HepG2 (cell line): ENCODE results near the gene AMPD2. TPM values are rescaled to one million over a fixed set of nuclear protein-coding genes. Genes with fewer than 3 reads are reported as not detected.

Source experiments
- ERF ChIP-seq: IDR thresholded peaks from 2 replicates; pipeline ENCODE4 v1.6.1; 2018; ENCODE audit warnings: missing biosample characterization, missing genetic modification reagents
- ETS1 ChIP-seq: sonication (generic); formaldehyde crosslinking; IDR thresholded peaks from 2 replicates; pipeline ENCODE4 v1.4.0; 2020; ENCODE audit warnings: missing genetic modification reagents
- FOXP1 ChIP-seq, 2 experiments: fragments of 450-650 bp in 1 of 2; IDR thresholded peaks; 2 replicates each; pipeline ENCODE4 v1.6.1; 2017 to 2018; ENCODE audit warnings: antibody characterized with exemption in 1 of 2
- GATAD1 ChIP-seq: IDR thresholded peaks from 2 replicates; pipeline ENCODE4 v1.6.1; 2016; ENCODE audit warnings: missing genetic modification reagents, missing compliant biosample characterization
- NFAT5 ChIP-seq: sonication (generic); formaldehyde crosslinking; IDR thresholded peaks from 2 replicates; pipeline ENCODE4 v1.4.0; 2020; ENCODE audit warnings: missing genetic modification reagents
- SPEN ChIP-seq: sonication (generic); formaldehyde crosslinking; IDR thresholded peaks from 2 replicates; pipeline ENCODE4 v1.5.1; 2020; ENCODE audit warnings: low read depth, mild to moderate bottlenecking, missing genetic modification reagents
- SRSF1 ChIP-seq: fragments of 200-400 bp; formaldehyde crosslinking; optimal IDR thresholded peaks from 2 replicates; pipeline ENCODE3; 2017; ENCODE audit warnings: mild to moderate bottlenecking, low read depth, low read length, moderate library complexity
- ZNF253 ChIP-seq: sonication (generic); formaldehyde crosslinking; IDR thresholded peaks from 2 replicates; pipeline ENCODE4 v1.8.0; 2022; ENCODE audit warnings: mild to moderate bottlenecking, missing genetic modification reagents, borderline replicate concordance
- ZNF33A ChIP-seq: sonication (generic); formaldehyde crosslinking; IDR thresholded peaks from 2 replicates; pipeline ENCODE4 v1.5.1; 2020; ENCODE audit warnings: missing genetic modification reagents, mild to moderate bottlenecking, moderate library complexity, borderline replicate concordance
- polyA plus RNA-seq, 8 experiments: library from polyadenylated mRNA; depleted of rRNA in 3 of 8; stranded (reverse) in 7 of 8; unstranded in 1 of 8; fragments of >200 nt; fragmentation: Illumina TruSeq in 4 of 8; extraction: Trizol in 4 of 8; gene quantifications; 2 replicates each; pipeline versions ENCODE4 v1.2.1 to v1.2.3, GENCODE V29; 2011 to 2016; ENCODE audit warnings: low read depth in 4 of 8, missing spikeins in 1 of 8, mixed read lengths in 1 of 8; ENCODE audit not compliant: insufficient read depth in 1 of 8
- total RNA-seq, 5 experiments: library from RNA; depleted of rRNA; stranded (reverse); fragments of >200 nt; fragmentation: Illumina TruSeq; extraction: Trizol; gene quantifications; 2 replicates each; pipeline ENCODE4 v1.2.3, GENCODE V29; 2016; ENCODE audit warnings: low read depth in 1 of 5
- TF ChIP-seq, protein P1 (sequence below): sonication (generic); formaldehyde crosslinking; IDR thresholded peaks from 2 replicates; pipeline ENCODE4 v1.4.0; 2020; ENCODE audit warnings: missing genetic modification reagents, borderline replicate concordance
- TF ChIP-seq, protein P2 (sequence below): sonication (generic); formaldehyde crosslinking; IDR thresholded peaks from 2 replicates; pipeline ENCODE4 v1.5.0; 2020; ENCODE audit warnings: mild to moderate bottlenecking, missing genetic modification reagents, borderline replicate concordance

Gene AMPD2
- total and polyA plus RNA-seq, 2 of the 13 experiments (the other 11 are each of a cell fraction or from before 2014, with no cell fraction given), result 62.3 to 82.0 TPM

GRCh38 chr1:109619576-109620400 lies at the start of gene AMPD2, which contains the start of gene GNAT2 (continued):
- TF ChIP-seq, protein P1, sequence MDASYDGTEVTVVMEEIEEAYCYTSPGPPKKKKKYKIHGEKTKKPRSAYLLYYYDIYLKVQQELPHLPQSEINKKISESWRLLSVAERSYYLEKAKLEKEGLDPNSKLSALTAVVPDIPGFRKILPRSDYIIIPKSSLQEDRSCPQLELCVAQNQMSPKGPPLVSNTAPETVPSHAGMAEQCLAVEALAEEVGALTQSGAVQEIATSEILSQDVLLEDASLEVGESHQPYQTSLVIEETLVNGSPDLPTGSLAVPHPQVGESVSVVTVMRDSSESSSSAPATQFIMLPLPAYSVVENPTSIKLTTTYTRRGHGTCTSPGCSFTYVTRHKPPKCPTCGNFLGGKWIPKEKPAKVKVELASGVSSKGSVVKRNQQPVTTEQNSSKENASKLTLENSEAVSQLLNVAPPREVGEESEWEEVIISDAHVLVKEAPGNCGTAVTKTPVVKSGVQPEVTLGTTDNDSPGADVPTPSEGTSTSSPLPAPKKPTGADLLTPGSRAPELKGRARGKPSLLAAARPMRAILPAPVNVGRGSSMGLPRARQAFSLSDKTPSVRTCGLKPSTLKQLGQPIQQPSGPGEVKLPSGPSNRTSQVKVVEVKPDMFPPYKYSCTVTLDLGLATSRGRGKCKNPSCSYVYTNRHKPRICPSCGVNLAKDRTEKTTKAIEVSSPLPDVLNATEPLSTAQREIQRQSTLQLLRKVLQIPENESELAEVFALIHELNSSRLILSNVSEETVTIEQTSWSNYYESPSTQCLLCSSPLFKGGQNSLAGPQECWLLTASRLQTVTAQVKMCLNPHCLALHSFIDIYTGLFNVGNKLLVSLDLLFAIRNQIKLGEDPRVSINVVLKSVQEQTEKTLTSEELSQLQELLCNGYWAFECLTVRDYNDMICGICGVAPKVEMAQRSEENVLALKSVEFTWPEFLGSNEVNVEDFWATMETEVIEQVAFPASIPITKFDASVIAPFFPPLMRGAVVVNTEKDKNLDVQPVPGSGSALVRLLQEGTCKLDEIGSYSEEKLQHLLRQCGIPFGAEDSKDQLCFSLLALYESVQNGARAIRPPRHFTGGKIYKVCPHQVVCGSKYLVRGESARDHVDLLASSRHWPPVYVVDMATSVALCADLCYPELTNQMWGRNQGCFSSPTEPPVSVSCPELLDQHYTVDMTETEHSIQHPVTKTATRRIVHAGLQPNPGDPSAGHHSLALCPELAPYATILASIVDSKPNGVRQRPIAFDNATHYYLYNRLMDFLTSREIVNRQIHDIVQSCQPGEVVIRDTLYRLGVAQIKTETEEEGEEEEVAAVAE (CRISPR knock-in tag), result no peak
- TF ChIP-seq ERF (CRISPR knock-in tag), result peak; percentile 21
- TF ChIP-seq, protein P2, sequence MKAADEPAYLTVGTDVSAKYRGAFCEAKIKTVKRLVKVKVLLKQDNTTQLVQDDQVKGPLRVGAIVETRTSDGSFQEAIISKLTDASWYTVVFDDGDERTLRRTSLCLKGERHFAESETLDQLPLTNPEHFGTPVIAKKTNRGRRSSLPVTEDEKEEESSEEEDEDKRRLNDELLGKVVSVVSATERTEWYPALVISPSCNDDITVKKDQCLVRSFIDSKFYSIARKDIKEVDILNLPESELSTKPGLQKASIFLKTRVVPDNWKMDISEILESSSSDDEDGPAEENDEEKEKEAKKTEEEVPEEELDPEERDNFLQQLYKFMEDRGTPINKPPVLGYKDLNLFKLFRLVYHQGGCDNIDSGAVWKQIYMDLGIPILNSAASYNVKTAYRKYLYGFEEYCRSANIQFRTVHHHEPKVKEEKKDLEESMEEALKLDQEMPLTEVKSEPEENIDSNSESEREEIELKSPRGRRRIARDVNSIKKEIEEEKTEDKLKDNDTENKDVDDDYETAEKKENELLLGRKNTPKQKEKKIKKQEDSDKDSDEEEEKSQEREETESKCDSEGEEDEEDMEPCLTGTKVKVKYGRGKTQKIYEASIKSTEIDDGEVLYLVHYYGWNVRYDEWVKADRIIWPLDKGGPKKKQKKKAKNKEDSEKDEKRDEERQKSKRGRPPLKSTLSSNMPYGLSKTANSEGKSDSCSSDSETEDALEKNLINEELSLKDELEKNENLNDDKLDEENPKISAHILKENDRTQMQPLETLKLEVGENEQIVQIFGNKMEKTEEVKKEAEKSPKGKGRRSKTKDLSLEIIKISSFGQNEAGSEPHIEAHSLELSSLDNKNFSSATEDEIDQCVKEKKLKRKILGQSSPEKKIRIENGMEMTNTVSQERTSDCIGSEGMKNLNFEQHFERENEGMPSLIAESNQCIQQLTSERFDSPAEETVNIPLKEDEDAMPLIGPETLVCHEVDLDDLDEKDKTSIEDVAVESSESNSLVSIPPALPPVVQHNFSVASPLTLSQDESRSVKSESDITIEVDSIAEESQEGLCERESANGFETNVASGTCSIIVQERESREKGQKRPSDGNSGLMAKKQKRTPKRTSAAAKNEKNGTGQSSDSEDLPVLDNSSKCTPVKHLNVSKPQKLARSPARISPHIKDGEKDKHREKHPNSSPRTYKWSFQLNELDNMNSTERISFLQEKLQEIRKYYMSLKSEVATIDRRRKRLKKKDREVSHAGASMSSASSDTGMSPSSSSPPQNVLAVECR, result peak; percentile 87
- TF ChIP-seq ZNF253 (CRISPR knock-in tag), result no peak
- TF ChIP-seq GATAD1 (CRISPR knock-in tag), result peak; percentile 21; the same call in 1 of the 2 replicates
- TF ChIP-seq SPEN (CRISPR knock-in tag), result peak; percentile 70
- TF ChIP-seq SRSF1, result no peak
- no peak for TF ChIP-seq FOXP1 (IDR thresholded peaks at IDR 0.05)
- TF ChIP-seq FOXP1 (CRISPR knock-in tag; IDR thresholded peaks at IDR 0.05), result no peak
- 0 out of 2 replicates have a peak, but pooled peaks have one; percentile 31 for TF ChIP-seq NFAT5
- TF ChIP-seq ETS1 (CRISPR knock-in tag), result no peak
- TF ChIP-seq ZNF33A, result no peak
